DOHH2 (cell line): ENCODE data around the gene CCM2.

ENCODE experiments used
- CTCF ChIP-seq: fragments of 200-600 bp; sonication (generic); IDR thresholded peaks from one replicate; pipeline ENCODE4 v1.5.1; 2014; ENCODE audit warnings: antibody characterized with exemption, mild to moderate bottlenecking, low read depth, low read length; ENCODE audit not compliant: poor library complexity, severe bottlenecking
- EZH2phosphoT487 ChIP-seq: fragments of 200-600 bp; sonication (generic); IDR thresholded peaks from 2 replicates; pipeline ENCODE4 v1.6.1; 2017; ENCODE audit warnings: borderline replicate concordance, mild to moderate bottlenecking, antibody characterized with exemption, low read length, moderate library complexity, mixed read lengths

DNA sequence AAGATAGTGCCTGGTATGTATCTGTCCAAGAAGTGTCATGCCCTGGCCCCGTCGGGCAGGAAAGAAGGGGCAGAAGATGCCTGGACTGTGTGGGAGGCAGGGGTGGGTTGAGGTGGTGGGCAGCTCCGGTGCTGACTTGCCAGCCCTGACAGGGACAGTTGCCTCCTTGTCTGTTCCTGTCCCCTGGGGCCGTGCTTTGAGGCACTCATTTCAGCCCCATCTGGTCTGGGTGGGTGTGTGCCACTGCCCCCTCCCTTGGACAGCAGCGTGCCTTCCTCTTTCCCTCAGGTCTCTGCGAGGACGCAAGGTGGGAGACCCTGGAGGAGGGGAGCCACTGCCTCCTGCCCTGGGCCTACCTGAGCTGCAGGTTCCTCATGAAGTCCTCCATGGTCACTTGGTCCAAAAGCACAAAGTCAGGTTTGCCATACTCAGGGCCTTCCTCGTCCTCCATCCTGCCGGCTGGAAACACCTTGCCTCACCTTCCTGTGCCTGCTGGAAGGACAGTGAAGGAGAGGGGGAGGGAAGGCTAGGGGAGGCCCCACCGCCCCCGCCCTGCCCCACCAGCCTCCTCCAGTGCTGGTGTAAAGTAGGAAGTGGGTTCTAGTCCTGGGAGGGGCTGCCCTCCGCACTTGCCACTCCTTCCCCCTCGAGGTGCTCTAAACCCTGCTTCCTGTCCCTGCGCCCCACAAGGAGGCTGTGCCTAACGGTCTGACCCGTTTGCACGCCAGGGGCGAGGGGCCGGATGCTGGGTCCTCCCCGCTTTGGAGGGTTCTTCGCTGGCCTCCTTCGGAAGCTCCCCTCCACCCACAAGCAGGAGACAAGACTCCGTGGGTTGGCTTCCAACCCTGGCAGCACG, 21.3 kb upstream of the CCM2 start, which contains the start of gene MYO1G:
- no peak for TF ChIP-seq CTCF
- no peak for TF ChIP-seq EZH2phosphoT487
